GM19025 (cell line): ENCODE measurements around the gene FAT1.

ENCODE experiments used
- ATAC-seq: cut with Tn5 transposase; IDR thresholded peaks from one replicate; pipeline ENCODE4 v1.9.1; 2021; ENCODE audit warnings: mild to moderate bottlenecking, low read depth, moderate library complexity; ENCODE audit not compliant: unreplicated experiment

Gene FAT1

DNA sequence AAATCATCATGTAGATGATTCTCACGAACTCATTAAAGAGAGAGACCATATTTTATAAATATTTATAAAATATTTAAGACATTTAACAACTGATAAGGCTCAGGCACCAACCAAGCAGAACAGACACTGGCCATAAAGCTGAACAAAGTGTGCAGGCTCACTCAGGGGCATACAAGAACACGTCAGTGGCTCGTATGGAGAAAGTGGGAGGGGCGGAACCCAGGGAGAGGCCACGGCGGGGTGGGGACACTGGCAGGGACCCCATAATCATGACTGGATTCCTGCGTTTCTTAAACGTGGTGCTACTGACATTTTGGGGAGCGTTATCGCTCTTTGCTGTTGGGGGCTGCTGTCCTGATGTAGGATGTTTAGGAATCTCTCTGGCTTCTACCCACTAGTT is 31.3 kb upstream of the FAT1 start:
- no peak for ATAC-seq

DNA sequence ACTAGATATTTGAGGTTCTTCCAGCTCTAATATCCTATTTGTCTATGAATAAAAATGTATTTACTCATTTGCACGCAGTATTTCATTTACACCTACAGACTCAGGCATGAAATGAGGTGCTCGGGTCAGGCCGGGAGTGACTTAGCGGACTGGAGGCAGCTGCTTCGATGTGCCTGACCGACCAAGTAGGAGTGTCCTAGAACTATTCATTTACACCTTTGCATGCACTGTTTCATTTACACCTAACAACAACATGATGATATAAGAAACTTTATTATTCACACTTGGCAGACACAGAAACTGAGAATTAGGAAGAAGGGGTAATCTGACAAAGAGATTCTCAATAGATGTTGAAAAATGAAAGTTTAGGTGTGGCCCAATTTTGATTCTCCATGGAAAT is 28.7 kb upstream of the FAT1 start:
- no peak for ATAC-seq

DNA sequence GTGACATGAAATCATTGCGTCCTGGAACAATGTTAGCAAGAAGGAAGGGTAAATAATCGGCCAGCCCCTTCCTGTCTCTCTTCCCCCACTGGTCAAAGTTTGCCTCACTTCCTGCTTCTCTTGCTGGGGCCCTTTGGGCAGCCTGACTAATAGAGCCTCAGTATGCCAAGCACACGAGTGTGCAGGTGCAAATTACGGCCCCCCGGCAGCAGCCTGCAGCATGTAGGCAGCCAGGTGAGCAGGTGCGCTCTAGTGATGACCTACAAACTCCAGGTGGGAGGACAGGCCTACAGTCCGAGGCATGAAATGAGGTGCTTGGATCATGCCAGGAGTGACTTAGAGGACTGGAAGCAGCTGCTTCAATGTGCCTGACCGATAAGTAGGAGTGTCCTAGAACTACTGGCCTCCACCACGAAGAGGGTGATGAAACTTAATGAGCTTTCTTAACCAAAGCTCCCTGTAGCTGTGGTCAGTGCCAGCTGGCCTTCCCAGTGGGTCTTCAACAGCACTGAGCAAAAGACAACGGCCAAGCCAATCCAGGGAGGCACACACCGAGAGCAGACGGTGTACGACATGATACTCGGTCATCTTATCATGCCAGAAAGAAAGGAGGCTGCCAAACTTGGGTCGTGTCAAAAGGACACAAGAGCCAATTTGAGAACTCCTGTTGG is 26.1 kb upstream of the FAT1 start:
- ATAC-seq: no peak

- no peak for ATAC-seq
Observed at GRCh38 chr4:186746581-186746980, 22.9 kb upstream of the FAT1 start.

- ATAC-seq: no peak
Observed at GRCh38 chr4:186743261-186743660, 19.6 kb upstream of the FAT1 start.

DNA sequence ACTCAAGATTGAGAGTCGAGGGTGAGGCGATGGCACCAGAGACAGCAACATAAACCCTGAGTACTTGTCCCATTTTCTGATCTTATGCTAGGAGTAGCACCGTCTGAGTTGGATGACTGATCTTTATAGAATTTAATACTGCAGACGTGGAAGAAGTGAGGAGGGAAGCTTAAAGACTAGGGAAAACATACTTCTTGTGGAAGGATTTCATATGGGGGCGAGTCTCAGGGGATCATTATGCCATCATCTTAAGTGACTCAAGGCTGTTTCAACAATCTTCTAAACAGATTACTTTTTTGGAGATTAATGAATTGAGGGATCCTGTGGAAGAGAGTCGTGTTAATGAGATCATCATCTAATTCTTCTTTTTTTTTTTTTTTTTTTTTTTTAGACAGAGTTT is 17.2 kb upstream of the FAT1 start:
- no peak for ATAC-seq

GRCh38 chr4:186739802-186740434 is 16.3 kb upstream of the FAT1 start:
- no peak for ATAC-seq

- no peak for ATAC-seq
Observed at GRCh38 chr4:186739317-186739716, 15.7 kb upstream of the FAT1 start.

DNA sequence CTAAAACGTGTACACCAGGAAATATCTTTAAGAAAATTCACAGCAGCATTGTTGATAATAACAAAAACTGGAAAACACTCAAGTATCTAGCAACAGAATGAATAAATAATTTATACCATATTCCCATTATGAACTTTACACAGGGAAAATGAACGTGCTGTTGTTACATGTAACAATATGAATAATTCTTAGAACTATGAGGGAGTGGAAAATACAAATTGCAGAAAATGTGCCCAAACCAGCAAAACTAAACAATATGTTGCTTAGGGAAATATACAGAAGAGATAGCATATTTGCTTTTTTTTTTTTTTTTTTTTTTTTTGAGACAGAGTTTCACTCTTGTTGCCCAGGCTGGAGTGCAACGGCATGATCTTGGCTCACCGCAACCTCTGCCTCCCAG is 14.8 kb upstream of the FAT1 start:
- ATAC-seq: no peak

DNA sequence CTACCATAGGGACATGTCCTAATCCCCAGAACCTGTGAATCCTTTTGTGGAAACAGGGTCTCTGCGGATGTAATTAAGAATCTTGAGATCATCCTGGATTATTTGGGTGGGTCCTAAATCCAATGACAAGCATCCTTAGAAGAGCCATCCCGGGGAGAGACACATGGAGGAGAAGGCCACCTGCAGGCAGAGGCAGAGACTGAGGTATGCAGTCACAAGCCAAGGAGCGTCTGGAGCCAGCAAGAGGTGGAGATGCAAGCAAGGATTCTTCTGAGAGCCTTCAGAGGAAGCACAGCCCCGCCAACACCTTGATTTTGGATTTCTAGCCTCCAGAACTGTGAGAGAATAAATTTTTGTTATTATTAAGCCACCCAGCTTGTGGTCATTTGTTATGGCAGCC is 13.8 kb upstream of the FAT1 start:
- ATAC-seq: no peak

- ATAC-seq: no peak
Observed at GRCh38 chr4:186736466-186736865, 12.8 kb upstream of the FAT1 start.

DNA sequence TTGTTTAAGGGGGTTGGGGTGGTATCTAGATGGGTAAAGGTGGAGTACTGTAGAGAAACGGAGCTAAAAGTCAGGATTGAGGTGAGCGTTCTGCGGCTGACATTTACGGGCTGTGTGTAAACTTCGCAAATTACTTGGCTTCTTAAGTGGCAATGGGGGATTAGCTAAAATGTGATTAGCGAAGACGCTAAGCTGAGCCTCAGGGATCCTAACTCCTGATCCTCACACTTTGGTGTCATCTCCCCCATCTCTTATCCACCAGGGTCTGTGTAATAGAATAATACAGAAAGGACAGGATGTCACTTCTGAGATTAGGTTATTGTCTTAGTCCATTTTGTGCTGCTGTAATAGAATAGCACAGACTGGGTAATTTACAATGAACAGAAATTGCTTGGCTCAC is 10.6 kb upstream of the FAT1 start:
- no peak for ATAC-seq

DNA sequence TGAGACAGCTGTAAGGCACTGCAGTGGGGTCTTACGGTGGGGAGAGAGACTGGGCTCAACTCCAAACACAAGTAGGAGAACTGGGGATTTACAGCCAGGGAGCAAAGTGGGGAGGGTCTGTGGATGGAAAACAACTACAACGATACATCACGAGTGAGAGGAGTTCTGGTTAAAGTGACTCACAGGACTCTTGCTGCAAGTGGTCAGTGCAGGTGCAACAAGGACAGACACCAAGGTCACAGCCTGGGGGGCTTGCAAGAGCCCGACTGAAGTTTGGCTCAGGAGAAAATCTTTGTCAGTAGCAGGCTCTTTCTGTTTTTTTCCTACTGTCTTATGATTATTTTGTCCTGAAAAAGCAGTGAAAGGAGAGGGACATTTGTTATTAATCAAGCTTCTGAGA is 10.1 kb upstream of the FAT1 start:
- ATAC-seq: no peak

DNA sequence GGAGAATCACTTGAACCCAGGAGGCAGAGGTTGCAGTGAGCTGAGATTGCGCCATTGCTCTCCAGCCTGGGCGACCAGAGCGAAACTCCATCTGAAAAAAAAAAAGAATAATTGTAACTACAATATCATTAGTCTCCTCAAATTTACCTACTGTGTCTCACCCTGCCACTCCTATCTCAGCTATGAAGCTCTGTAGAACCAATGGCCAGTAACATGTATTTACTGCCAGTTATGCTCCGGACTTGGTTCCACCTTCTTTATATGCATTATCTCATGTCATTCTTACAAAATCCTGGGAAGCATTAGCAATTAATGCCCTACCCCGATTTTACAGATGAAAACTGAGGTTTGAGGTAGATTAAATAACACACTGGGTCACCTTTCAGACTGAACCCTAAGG is 7.0 kb upstream of the FAT1 start:
- no peak for ATAC-seq

DNA sequence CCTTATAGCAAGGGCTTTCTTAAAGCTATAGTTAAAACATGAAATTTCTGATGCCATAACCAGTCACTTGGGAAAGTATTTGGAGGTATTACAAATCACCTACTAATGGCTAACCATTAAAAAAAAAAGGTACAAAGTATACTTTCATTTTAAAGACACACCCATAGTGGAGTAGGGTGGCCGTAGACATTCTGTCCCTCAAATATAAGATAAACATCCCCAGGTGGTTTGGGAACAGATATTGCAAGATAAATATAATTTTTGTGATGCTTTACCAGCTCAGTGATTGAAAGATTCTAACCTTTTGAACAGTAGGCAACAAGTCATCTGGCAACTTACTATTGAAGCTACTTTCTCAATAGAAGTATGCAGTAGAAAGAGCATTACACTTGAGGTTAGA is 6.2 kb upstream of the FAT1 start:
- no peak for ATAC-seq

DNA sequence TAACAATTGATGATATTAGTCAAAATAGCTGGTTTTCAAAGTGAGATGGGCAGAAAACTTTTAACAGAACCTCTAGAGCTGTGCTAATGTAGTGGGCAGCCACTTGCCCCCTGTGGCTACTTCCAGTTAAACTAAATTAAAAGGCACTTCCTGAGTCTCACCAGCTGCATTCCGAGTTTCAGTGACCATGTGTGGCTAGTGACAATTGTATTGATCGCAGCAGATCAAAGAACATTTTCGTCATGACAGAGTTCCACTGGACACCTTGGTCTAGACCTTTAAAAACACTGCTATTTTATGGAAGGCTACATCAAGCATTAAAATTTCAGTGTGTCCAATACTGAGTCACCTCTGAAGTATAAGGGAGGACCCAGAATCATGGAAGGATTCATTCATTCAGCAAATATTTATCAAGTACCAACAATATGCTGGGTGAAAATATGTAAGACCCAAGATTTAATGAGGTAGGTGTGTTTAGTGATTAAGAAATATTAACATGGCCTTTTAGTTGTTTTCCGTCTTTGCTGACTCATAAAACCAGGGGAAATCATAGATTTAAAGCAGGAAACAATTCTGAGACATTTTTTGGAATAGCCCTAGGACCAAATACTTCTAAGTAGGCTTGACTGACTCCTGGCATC is 5.1 kb upstream of the FAT1 start:
- ATAC-seq: no peak

GRCh38 chr4:186727977-186728519 is 4.4 kb upstream of the FAT1 start:
- ATAC-seq: no peak

DNA sequence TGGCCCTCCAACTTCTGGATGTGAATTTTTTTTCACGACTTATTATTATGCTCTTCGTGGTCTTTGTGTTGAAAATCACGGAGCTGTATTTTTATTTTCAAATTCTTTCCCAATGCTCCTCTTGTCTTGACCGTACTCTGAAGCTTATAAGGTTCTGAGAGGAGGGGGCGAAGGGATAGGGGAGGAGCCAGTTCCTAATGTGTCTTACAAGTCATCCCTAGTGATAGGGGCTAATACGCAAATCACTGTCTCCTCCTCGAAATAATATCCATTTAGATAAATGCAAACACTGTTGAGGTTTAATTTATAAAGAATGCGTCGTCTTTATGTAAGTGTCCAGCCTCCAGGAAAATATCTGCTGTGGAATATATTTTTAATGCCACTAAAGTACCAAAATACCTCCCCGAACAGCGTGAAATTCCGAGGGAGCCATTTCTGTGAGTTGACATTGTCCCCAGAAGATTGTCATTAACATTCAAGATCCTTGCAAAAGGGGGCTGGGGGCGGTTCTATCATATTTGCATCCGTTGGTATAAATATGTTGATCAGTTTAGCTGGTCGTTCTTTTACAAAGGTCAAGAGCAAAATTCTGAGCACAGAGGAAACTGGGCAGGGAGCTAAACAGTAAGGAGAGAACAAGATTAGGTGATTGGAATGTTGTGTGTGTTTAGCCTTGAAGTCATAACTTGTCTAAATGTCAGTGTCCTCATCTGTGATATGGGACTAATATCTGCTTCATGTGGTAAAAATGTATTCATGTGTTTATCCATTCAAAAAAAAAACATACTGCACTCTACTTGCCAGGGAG is 3.7 kb upstream of the FAT1 start:
- no peak for ATAC-seq

DNA sequence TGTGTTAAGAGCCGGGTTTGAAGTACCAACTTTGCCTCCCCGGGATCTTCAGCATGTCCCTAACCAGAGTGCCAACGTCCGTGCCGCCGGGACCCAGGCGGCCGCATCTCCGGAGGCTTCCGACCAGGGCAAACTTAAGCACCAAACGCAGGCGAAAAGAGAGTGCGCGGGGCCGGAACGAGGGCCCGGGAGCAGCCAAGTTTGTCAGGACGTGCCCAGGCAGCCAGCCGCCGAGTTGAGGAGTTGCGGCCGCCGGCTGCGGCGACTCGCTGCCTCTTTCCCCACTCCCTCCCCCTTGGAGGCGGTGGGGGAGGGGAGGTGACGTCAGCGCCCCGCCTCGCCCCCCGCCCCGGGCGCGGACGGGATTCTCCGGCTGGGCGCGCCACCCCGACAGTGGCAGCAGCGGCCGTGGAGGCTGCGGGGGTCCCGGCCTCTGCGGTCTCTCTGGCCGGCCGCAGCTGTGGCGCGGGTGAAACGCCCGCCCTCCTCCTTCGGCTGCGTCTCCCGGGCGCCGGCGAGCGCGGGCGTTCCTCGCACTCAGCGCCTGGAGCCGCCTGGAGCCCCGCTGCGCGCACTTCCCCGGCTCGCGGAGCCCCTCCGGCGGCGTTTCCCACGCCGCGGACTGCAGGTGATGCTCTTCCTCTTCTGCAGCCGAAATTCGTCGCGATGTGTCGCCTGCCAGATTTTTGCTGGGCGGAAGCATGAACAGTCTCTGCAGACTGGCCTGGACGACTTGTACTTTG is 2.9 kb upstream of the FAT1 start:
- no peak for ATAC-seq
